ENCODE measurements around the gene ZBTB48. TPM values are rescaled to one million over a fixed set of nuclear protein-coding genes. Genes with fewer than 3 reads are reported as not detected.

Gene ZBTB48
- total RNA-seq, 1 donor from 2014 or later = 106 TPM

DNA sequence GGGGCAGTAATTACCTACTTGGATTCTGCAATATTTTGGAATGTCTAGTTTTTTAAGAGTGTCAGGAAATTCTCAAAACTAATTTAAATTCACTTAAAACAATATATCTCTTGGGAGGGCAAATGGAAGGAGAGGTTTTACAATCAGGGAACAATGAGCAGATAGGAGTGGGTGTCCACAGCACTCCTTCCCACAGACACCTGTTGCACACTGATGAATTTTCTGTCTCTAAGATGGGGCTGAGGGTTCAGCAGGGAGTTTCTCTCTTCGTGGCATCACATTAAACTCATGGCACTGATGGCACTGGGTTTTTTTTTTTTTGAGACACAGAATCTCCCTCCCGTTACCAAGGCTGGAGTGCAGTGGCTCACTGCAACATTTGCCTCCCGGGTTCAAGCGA, 39.3 kb downstream of the ZBTB48 start:
- intact Hi-C loops (cut with DNase I) = no loop called here
- H3K36me3 ChIP-seq = peaks cover 34 to 52% of the 10 kb centered on the region in 2 donors

DNA sequence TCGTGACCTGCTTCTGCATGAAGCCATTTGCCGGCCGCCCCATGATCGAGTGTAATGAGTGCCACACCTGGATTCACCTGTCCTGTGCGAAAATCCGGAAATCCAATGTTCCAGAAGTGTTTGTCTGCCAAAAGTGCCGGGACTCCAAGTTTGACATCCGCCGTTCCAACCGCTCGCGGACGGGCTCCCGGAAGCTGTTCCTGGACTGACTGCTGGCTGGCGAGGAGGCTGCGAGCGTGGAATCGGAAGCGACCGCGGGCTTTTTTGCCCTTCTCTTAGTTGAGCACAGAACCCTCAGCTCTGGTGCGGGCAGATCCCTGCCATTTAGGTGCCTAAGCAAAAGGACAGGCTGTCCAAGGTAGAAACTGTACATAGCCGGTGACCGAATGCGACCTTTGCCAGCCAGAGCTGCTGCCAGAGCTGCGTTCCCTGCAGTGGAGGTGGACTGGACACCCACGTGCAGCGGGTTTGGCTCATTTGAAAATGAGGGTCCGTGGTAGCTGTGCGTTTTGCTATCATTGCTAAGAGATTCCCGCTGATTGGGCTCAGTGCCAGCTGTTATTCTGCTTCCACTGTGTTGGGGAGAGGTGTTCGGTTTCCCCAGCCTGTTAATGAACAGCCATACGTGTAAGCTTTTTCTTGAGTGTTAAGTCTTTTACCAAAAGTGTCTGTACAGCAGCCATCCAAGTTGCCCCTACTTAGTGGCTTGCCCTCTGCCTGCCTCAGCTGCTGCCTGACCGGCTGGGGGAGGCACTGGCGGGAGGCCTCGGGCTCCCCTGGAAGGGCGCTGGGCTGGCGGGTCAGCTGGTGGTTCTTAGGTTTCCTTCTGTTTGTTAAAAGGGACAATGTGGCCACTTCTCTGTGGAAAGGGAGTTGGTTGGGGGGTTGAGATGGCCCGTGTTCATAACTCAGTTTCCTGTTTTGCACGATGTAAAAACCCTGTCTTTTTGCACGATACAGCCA, 41.9 kb downstream of the ZBTB48 start:
- Histone ChIP-seq H3K36me3 (peaks cover 34 to 52% of the 10 kb centered on the region in 2 donors), H3K9me3 (no peaks in the 10 kb centered on the region), H3K4me3 (no peak overlapping the region), H3K4me1 (peaks cover 4 to 14% of the 10 kb centered on the region in 2 donors), H3K27me3 (no peaks in the 10 kb centered on the region), H3K27ac (no peak overlapping the region)
- TF ChIP-seq, protein P1, sequence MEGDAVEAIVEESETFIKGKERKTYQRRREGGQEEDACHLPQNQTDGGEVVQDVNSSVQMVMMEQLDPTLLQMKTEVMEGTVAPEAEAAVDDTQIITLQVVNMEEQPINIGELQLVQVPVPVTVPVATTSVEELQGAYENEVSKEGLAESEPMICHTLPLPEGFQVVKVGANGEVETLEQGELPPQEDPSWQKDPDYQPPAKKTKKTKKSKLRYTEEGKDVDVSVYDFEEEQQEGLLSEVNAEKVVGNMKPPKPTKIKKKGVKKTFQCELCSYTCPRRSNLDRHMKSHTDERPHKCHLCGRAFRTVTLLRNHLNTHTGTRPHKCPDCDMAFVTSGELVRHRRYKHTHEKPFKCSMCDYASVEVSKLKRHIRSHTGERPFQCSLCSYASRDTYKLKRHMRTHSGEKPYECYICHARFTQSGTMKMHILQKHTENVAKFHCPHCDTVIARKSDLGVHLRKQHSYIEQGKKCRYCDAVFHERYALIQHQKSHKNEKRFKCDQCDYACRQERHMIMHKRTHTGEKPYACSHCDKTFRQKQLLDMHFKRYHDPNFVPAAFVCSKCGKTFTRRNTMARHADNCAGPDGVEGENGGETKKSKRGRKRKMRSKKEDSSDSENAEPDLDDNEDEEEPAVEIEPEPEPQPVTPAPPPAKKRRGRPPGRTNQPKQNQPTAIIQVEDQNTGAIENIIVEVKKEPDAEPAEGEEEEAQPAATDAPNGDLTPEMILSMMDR (IDR thresholded peaks at IDR 0.05) = no peak
- DNase-seq (ENCODE audit: low spot score in 2 of 2) = no peak
- intact Hi-C loops (cut with DNase I) = loop anchor here (10.0 kb wide), 1 partner anchor 83 kb away; the partner anchor contains the start of gene DNAJC11

More for the DNA sequence above, 39.3 kb downstream of the ZBTB48 start:
- no peak overlapping the region for H3K27ac ChIP-seq
- TF ChIP-seq, protein P1 (IDR thresholded peaks at IDR 0.05) = no peak
- no peaks in the 10 kb centered on the region for H3K4me1 ChIP-seq
- H3K9me3 ChIP-seq = no peaks in the 10 kb centered on the region
- no peaks in the 10 kb centered on the region for H3K27me3 ChIP-seq
- no peak for DNase-seq (ENCODE audit: low spot score in 2 of 2)
- H3K4me3 ChIP-seq = no peak overlapping the region

DNA sequence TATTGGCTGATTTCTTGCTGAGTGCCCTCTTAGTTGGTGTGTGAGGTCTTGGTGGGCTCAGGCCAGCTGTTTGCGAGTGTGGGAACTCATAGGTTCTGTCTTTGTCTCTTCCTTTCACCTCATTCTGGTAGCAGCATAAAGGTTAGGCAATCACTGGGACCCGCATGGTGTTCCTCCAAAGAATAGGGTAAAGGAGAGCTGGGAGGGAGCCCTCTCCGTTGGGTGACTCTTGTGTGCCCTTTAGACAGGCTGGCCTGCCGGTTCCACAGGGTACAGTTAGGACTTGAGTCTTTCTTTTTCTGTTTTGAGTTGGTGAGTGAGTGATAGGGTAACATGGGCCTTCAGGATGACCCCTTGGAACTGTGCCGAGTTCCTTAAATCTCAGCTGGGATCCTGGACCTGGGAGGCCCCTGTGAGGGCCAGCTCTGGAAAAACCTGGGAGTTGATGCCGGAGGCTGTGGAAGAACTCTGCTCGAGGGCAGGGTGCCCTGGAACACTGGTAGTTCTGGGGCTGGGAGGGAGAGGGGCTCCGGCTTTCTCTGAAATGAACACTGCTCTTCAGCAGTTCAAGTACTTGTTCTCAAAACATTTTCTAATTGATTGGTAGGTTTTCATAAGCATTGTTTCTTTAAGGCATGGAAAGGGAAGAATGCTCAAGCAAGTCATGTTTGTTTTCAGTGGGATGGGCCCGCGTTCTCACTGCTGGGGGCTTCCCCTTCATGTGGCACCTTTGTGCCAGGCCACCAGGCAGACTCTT, 42.8 kb downstream of the ZBTB48 start:
- H3K9me3 ChIP-seq = no peaks in the 10 kb centered on the region
- no peak overlapping the region for H3K27ac ChIP-seq
- H3K36me3 ChIP-seq = peaks cover 34 to 52% of the 10 kb centered on the region in 2 donors
- no peak overlapping the region for H3K4me3 ChIP-seq
- intact Hi-C loops (cut with DNase I) = loop anchor here (10.0 kb wide), 1 partner anchor 82 kb away; the partner anchor contains the start of gene DNAJC11
- no peaks in the 10 kb centered on the region for H3K27me3 ChIP-seq
- TF ChIP-seq, protein P1 (IDR thresholded peaks at IDR 0.05) = no peak
- no peak for DNase-seq (ENCODE audit: low spot score in 2 of 2)
- H3K4me1 ChIP-seq = peaks cover 4 to 14% of the 10 kb centered on the region in 2 donors

DNA sequence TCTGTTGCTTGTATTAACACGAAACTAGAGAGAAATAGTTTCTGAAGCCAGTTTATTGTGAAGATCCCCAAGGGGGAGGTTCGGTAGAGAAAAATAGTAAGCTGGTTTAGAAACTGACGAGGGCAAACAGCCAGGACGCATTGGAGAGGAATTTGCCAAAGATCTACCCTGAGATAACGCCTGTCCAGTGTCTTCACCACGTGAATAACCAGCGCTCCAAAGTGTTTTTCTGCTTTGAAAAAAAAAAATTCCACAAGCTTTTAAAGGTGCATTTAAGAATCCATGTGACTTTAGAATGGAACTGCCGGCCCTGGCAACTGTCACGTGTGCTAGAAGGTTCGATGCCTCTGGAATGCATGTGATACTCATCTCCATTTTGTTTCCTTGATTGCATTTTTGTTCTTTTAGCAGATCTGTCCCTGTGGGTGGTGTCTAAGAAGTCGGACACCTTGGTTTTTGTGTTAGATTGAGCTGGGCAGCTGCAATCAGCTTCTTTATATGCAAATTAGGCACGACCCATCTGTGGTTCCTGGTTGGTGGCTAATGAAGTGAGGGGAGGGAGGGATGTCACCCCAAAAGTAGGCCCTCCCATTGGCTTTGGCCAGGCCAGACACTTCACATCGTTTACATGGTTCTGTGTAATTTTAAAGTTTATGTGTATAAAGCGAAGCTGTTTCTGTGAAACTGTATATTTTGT, 43.6 kb downstream of the ZBTB48 start:
- intact Hi-C loops (cut with DNase I) = loop anchor here (10.0 kb wide), 1 partner anchor 81 kb away; the partner anchor contains the start of gene DNAJC11
- no peak overlapping the region for H3K27ac ChIP-seq
- no peaks in the 10 kb centered on the region for H3K27me3 ChIP-seq
- no peak for DNase-seq (ENCODE audit: low spot score in 2 of 2)
- TF ChIP-seq, protein P1 (IDR thresholded peaks at IDR 0.05) = no peak
- no peaks in the 10 kb centered on the region for H3K9me3 ChIP-seq
- peaks cover 42 to 47% of the 10 kb centered on the region in 2 donors for H3K36me3 ChIP-seq
- H3K4me3 ChIP-seq = no peak overlapping the region
- peaks cover 4 to 14% of the 10 kb centered on the region in 2 donors for H3K4me1 ChIP-seq

All from ascending aorta (tissue), 2 donors.